HG03558 (cell line): Measurements from ENCODE around the gene TMEM158.

Source experiments
- ATAC-seq: cut with Tn5 transposase; IDR thresholded peaks from one replicate; pipeline ENCODE4 v1.9.1; 2021; ENCODE audit warnings: moderate number of reproducible peaks; ENCODE audit not compliant: unreplicated experiment; ENCODE audit errors: extremely low read depth

The TMEM158 gene

GRCh38 chr3:45178183-45179023 lies 47.7 kb downstream of the TMEM158 start:
- no peak for ATAC-seq

DNA sequence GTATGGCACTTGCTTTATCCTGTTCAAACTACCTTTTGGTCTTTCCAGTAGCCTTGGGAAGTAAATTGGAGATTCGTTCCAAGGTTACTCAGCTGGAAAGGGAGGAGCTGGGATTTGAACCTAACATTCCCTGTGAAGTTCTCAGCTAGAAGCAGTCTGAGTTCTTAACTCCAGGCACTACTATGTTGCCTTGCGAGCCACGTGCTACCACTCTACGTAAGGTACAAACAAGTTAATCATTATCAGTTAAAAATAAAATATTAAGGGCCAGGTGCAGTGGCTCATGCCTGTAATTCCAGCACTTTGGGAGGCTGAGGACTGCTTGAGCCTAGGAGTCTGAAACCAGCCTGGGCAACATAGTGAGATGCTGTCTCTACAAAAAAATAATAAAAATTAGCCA lies 49.2 kb downstream of the TMEM158 start:
- ATAC-seq: no peak
